ENCODE data around the gene VPS35L.

The VPS35L gene, protein sequence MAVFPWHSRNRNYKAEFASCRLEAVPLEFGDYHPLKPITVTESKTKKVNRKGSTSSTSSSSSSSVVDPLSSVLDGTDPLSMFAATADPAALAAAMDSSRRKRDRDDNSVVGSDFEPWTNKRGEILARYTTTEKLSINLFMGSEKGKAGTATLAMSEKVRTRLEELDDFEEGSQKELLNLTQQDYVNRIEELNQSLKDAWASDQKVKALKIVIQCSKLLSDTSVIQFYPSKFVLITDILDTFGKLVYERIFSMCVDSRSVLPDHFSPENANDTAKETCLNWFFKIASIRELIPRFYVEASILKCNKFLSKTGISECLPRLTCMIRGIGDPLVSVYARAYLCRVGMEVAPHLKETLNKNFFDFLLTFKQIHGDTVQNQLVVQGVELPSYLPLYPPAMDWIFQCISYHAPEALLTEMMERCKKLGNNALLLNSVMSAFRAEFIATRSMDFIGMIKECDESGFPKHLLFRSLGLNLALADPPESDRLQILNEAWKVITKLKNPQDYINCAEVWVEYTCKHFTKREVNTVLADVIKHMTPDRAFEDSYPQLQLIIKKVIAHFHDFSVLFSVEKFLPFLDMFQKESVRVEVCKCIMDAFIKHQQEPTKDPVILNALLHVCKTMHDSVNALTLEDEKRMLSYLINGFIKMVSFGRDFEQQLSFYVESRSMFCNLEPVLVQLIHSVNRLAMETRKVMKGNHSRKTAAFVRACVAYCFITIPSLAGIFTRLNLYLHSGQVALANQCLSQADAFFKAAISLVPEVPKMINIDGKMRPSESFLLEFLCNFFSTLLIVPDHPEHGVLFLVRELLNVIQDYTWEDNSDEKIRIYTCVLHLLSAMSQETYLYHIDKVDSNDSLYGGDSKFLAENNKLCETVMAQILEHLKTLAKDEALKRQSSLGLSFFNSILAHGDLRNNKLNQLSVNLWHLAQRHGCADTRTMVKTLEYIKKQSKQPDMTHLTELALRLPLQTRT

DNA sequence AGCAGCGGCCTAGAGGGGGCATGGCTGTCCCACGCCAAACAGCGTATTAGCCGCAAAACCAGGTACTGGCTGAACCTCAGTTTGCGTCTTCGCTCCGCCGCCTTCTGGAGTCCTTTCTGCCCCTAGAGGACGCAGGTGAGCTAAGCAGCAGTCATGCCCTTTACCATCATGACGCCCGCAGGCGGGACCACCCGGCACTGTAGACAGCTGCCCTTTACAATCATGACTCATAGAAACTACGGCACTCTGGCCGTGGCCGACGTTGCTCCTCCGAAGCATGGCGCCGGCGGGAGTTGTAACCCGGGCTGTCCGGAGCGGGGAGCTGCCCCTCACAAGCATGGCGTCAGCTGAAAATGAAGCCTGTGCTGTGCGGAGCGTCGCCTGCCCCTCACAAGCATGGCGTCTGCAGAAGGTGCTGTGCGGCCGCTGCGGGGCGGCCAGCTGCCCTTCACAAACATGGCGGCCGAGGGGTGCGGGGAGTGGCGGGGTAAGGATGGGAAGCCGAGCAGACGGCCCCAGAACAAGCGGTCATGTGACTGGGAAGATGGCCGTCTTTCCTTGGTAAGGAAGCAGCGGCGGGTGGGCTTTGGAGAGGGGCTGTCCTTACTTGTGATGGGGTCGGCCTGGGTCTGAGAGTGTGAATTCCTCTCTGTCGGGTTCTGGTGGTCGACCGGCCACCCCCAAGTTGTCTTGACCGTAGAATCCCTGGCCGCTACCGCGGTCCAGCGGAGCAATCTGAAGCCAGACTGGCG is at the start of gene VPS35L:
Gene VPS35L, plus strand, starts transcription at position 518 of the 752 bp plus-strand sequence. Its CDS starts 27 bp downstream, at position 545.
- peak; percentile 99 for DNase-seq (ENCODE audit: low spot score)

- DNase-seq (ENCODE audit: low spot score) = no peak
Observed at GRCh38 chr16:19506965-19507364, 48.5 kb upstream of the VPS35L start.

DNA sequence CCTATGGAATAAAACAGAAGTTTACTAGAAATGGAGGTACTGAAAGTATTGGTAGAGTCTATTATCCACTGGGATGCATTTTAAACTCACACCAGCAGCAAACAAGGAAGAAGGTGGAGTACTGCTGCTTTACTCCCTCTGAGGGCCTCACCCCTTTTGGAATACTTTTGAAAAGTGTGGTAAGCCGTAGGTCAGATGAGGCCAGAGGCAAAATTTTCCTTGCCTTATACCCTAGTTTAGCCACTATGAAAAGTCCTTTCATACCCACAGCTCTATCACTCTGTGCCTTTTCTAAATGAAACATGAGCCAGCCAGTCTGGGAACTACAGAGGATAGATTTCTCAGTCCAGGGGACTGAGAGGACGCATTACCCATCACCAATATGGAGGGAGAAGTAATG is 47.6 kb upstream of the VPS35L start:
- no peak for DNase-seq (ENCODE audit: low spot score)

DNA sequence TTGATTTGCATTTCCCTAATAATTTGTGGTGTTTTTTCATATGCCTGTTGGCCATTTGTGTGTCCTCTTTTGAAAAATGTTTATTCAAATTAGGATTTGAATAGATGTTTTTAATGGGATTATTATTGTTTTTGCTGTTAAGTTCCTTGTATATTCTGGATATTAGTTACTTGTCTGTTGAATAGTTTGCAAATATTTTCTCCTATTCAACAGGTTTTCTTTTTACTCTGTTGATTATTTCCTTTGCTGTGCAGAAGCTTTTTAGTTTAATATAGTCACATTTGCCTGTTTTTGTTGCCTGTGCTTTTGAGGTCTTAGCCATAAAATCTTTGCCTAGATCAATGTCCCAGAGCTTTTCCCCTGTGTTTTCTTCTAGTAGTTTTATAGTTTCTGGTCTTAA is 43.2 kb upstream of the VPS35L start:
- no peak for DNase-seq (ENCODE audit: low spot score)

DNA sequence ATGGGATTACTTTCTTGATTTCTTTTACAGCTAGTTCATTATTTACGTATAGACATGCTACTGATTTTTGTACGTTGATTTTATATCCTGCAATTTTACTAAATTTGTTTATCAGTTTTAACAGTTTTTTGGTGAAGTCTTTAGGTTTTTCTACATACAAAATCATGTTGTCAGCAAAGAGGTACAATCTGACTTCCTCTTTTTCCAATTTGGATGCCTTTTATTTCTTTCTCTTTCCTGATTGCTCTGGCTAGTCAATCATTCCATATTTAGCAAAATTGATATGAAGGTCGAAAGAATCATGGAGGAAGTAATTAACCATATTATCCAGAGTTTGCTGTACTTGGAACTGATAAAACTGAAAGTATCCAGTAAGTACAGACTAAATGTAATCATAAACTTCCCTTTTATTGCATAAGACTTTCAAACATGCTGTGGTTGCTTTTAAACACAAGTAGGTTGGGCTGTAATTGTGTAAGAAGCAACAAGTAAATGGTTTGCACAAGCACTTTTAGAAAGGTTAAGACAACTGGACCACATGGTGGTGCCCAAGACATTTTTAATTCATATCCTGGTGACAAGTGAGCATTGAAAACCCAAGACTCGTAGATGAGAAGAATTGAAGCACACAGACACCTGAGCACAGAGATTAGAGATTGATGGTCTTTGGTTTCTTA is 42.0 kb upstream of the VPS35L start:
- DNase-seq (ENCODE audit: low spot score) = no peak

DNA sequence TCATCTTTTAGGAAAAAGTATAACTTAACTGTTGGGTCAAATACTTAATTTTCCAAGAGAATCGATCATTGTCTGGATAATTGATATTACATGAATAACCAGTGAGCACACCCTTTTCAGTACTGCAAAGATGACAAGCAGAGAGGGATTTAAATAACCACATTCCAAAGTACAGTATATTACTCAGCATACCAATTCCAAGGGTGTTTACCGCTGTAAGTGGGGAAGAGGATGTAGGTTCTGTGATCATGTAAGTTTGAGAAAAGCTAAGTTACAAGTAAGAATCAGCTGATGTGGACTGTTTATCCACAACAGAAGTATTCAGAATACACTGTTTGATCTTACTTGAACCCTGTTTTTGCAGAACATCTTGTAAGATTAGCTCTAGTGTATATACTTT is 39.7 kb upstream of the VPS35L start:
- DNase-seq (ENCODE audit: low spot score) = peak; percentile 8

DNA sequence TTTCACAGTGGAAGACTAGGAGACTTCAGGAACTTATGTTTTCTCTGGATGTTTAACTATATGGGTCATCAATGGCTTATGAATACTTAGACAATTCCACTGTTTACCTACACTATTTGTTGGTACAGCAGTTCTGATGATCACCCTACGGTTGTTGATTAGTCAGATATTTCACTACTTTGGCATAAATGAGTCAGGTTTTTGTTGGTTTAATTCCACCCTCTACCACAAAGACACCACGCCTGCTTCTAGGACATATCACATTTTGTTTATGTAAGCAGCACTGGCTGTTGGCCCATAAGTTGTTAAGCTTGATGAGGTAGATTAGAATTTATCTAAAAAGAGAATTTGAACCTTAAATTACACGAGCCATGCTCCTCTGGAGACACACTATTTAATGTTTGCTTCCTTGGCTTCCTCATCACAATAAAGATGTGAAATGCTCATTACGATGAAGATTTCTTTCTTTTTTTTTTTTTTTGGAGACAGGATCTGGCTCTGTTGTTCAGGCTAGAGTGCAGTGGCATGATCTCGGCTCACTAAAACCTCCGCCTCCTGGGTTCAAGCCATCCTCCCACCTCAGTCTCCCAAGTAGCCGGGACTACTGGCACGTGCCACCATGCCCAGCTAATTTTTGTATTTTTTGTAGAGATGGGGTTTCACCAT is 37.9 kb upstream of the VPS35L start:
- DNase-seq (ENCODE audit: low spot score) = peak; percentile 65

DNA sequence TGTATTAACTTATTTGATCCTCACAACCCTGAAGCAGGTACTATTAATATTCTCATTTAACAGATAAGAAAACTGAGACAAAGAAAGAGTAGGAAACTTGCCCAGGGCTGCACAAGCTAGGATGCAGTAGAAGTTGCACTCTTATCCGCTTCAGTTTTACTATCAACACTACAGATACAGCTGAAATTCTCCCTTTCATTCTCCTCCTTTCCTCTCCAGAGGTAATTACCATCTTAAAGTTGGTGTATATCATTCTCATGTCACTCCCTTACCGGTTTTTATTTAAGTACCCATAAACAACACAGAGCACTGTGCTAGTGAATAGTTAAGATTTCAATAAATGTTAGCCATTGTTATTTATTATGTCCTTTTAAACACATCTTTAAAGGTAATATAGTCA is 37.1 kb upstream of the VPS35L start:
- DNase-seq (ENCODE audit: low spot score) = no peak

GRCh38 chr16:19520861-19521331 is 34.6 kb upstream of the VPS35L start:
- peak; percentile 66 for DNase-seq (ENCODE audit: low spot score)

GRCh38 chr16:19521471-19522396 is 33.8 kb upstream of the VPS35L start, which contains the start of gene GDE1:
Gene GDE1, minus strand, starts transcription at chr16:19522098. Its CDS starts 134 bp downstream, at chr16:19521964.
- peak; percentile 90 for DNase-seq (ENCODE audit: low spot score)

GRCh38 chr16:19522397-19522732 is 33.1 kb upstream of the VPS35L start:
- no peak for DNase-seq (ENCODE audit: low spot score)

DNA sequence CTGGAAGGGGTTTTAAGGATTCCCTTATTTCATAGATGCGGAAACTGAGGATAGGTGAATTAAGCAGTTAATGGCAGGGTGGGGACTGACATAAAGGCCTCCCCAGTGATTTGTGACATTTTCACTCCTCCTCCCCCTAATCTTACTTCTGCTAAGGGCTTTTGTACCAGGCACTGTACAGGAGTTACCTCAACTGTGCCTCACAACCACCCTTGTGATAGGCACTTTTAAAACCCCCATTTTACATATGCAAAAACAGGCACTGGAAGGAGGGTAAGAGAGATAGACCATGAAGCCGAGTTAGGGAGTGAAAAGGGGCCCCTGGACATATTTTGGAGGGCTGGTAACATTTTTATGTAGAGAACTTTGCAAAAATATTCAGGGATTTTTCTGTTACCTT is 32.7 kb upstream of the VPS35L start:
- no peak for DNase-seq (ENCODE audit: low spot score)

GRCh38 chr16:19523184-19523558 is 32.3 kb upstream of the VPS35L start:
- DNase-seq (ENCODE audit: low spot score) = no peak

DNA sequence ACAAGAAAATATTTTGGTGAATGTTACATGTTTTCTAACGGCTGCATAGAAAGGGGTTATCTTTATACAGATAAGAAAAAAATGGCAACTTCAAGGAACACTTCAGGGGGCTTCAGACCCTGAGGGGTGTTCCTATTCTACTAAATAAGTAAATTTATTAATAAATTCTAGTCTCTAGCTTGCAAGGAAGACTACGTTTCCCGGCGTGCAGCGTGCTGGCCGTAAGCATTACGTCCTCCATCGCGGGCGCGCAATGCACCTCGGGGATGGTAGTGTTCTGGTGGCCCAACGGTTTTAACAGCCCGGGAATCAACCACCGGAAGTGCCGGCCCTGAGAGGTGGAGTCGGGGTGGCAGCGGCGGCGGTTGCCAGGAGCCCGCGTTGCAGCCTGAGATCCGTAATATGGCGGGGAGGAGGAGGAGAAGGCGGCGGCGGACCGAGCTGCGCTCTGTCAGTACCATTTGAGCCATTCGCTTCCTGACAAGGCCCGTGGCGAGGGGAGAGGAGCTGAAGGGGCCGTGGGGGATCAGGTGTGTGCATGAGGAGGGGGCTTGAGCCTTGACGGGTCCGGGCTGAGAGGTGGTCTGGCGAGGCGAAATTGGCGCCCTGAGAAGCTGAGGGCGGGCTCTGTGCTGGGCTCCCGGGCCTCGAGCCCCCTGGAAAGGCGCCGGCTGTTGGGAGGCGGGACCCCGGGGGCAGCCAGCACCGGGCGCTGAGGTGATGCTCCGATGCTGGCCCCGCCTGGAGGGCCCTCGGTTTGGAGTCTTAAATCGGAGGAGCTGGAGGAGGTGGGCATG is 31.7 kb upstream of the VPS35L start, which contains the start of gene CCP110:
Gene CCP110, plus strand, starts transcription at position 384 of the 797 bp plus-strand sequence. CDS start 3,940 bp downstream, outside the sequence.
- peak; percentile 96 for DNase-seq (ENCODE audit: low spot score)

GRCh38 chr16:19524356-19524615 is 31.2 kb upstream of the VPS35L start:
- DNase-seq (ENCODE audit: low spot score) = no peak

DNA sequence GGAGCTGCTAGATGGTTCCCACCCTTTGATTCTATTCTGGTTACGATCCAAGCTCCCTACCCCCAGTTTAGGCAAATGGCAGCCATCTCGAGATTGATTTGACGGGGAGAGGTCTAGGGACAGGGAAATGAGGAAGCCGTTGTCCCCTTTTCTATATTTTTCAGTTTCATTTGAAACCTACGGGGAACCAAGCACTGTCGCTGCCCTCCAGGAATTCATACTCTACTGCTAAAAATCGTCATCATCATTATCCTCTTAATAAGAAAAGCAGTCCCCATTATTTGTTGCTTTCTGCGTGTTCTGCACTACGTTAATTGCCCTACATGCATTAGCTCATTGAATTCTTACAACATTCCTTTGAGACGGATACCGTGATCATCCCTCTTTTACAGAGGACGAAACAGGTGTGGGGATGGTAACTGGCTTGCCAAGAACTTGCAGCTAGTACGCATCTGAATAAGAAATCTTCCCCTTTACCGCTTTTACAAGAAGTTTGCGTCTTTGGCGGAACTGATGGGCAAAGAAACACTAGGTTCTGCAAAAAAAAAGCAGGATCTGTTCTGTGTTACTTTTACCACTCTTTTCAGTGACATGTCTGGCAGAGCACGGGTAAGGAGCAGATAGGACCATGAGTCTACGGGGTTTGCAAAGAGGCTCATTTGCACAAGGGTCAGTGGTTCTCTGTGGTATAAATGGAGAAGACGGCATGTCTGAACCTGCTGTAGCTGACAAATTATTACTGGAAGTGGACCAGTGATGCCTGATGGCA is 30.7 kb upstream of the VPS35L start:
- peak; percentile 33 for DNase-seq (ENCODE audit: low spot score)

- DNase-seq (ENCODE audit: low spot score) = no peak
Observed at GRCh38 chr16:19525385-19525723, 30.1 kb upstream of the VPS35L start.

DNA sequence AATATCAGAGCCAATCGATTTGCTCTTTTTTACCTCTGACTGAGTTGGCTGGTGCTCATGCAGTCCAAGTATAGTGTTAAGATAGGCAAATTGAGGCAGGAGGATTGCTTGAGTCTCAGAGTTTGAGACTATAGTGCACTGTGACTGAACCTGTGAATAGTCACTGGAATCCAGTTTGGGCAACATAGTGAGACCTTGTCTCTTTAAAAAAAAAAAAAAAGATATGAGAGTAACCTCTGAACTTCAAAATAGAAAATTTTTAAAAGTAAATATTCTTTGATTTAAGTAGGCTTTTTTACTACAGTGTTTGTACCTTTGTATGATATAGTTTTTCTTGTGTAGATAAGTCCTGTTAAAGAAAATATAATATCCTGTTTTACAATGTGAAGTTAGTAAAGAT is 28.3 kb upstream of the VPS35L start:
- no peak for DNase-seq (ENCODE audit: low spot score)

Data from kidney tubule cell (primary cell).